Panc1 (cell line): ENCODE data around the gene FKBP10. TPM values are rescaled to one million over a fixed set of nuclear protein-coding genes. Genes with fewer than 3 reads are reported as not detected.

Experiments
- ATAC-seq: fragments of 200-7000 bp; cut with Tn5 transposase; 2 replicates; pipeline ENCODE4 v1.9.1; 2020; ENCODE audit warnings: mild to moderate bottlenecking, moderate library complexity
- BruUV-seq: library from RNA; stranded (reverse); fragments of 400-500 nt; replicated peaks from 2 replicates; lab custom pipeline; 2021; lab: Mats Ljungman, UMichigan
- CTCF ChIA-PET: fragments of 300-600 bp; sonication (Branson Sonifier 250); formaldehyde crosslinking; loops from one replicate; lab custom pipeline; 2022; ENCODE audit warnings: antibody characterized with exemption; lab: Charles Lee
- POLR2A ChIA-PET: fragments of 300-600 bp; sonication (Branson Sonifier 250); formaldehyde crosslinking; loops from one replicate; lab custom pipeline; 2022; ENCODE audit warnings: antibody characterized with exemption; lab: Charles Lee
- DNase-seq: peaks from one replicate; pipeline ENCODE4 v3.0.0-alpha.2; 2010; ENCODE audit warnings: low read depth, low spot score
- H3K27ac ChIP-seq: 2 replicates; pipeline ENCODE4 v1.5.1; 2011; ENCODE audit warnings: mild to moderate bottlenecking, low read length, inconsistent platforms
- H3K27me3 ChIP-seq: fragments of 200-500 bp; sonication (Bioruptor generic); 2 replicates; pipeline ENCODE4 v1.6.0; 2014; ENCODE audit warnings: low read length, inconsistent platforms; ENCODE audit not compliant: control insufficient read depth, insufficient read depth
- H3K36me3 ChIP-seq: fragments of 200-500 bp; sonication (Bioruptor generic); 2 replicates; pipeline ENCODE4 v1.5.1; 2014; ENCODE audit warnings: inconsistent platforms, mild to moderate bottlenecking, low read length, moderate library complexity; ENCODE audit not compliant: control insufficient read depth, insufficient read depth
- H3K4me1 ChIP-seq: 2 replicates; pipeline ENCODE4 v1.5.1; 2011; ENCODE audit warnings: inconsistent platforms, mild to moderate bottlenecking, low read length, moderate library complexity; ENCODE audit not compliant: control insufficient read depth, insufficient read depth
- H3K4me3 ChIP-seq, 2 experiments: 2 replicates each; pipeline ENCODE4 v1.5.1; 2011 to 2012; ENCODE audit warnings: low read depth in 2 of 2, low read length in 2 of 2, mild to moderate bottlenecking in 2 of 2, inconsistent platforms in 1 of 2, moderate library complexity in 1 of 2
- H3K9me3 ChIP-seq: fragments of 200-500 bp; sonication (Bioruptor generic); 2 replicates; pipeline ENCODE4 v1.5.1; 2014; ENCODE audit warnings: low read depth, mild to moderate bottlenecking, inconsistent platforms, low read length, moderate library complexity; ENCODE audit not compliant: control insufficient read depth, insufficient read depth
- POLR2AphosphoS5 ChIP-seq: IDR thresholded peaks from 2 replicates; pipeline ENCODE4 v1.6.1; 2012; ENCODE audit warnings: mild to moderate bottlenecking, low read depth, low read length, moderate library complexity
- SIN3A ChIP-seq: IDR thresholded peaks from 2 replicates; pipeline ENCODE4 v1.6.1; 2012; ENCODE audit warnings: low read depth, mild to moderate bottlenecking, low read length, moderate library complexity, borderline replicate concordance; ENCODE audit not compliant: insufficient read depth
- TCF7L2 ChIP-seq: IDR thresholded peaks from 2 replicates; pipeline ENCODE4 v1.6.1; 2011; ENCODE audit warnings: mild to moderate bottlenecking, low read depth, low read length, inconsistent platforms
- in situ Hi-C: cut with HindIII; loops from 2 replicates; pipeline ENCODE4 v1.10.0; 2016; ENCODE audit warnings: low sequenced_read_pairs, low pct_unique_long_range_greater_than_20kb
- intact Hi-C: fragments of 100-400 bp; cut with micrococcal nuclease; formaldehyde crosslinking; loops from one replicate; pipeline ENCODE4 v1.10.0; 2022; ENCODE audit not compliant: unreplicated experiment
- total RNA-seq: library from RNA; stranded (reverse); gene quantifications from one replicate; pipeline ENCODE4 v1.2.1, GENCODE V29; 2021; ENCODE audit not compliant: unreplicated experiment
- TF ChIP-seq, protein P1 (sequence below), 2 experiments: IDR thresholded peaks; 2 replicates each; pipeline ENCODE4 v1.6.1; 2011 to 2012; ENCODE audit warnings: low read depth in 2 of 2, control low read depth in 1 of 2, low read length in 1 of 2, mild to moderate bottlenecking in 1 of 2, moderate library complexity in 1 of 2; ENCODE audit not compliant: insufficient read depth in 1 of 2
- TF ChIP-seq, protein P2 (sequence below): fragments of 450-650 bp; IDR thresholded peaks from 2 replicates; pipeline ENCODE4 v1.5.1; 2017; ENCODE audit warnings: mild to moderate bottlenecking

FKBP10 gene
- total RNA-seq, 1 experiment from 2014 or later = 190 TPM

DNA sequence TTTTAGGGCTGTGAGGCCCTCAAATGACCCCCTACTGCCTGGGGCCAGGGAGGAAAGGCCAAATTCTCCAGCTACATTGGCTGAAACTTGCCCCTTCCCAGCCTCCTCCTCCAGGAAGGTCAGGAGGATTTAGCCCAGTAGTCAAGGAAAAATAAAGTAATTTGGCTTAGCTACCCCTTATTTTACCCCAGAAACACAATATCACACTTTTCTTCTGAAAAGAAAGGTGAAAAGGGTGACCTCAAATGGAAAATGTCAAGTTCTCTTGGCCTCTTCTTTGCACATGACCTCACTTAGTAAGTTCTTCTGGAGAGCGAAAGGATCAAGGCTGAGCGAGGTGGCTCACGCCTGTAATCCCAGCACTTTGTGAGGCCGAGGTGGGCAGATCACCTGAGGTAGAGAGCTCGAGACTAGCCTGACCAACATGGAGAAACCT lies 18.2 kb upstream of the FKBP10 start:
- H3K9me3 ChIP-seq = no peaks in the 10 kb centered on the region
- no peak overlapping the region for H3K4me3 ChIP-seq
- CTCF ChIA-PET = interaction anchor here (1.0 to 1.6 kb wide), 2 partner anchors 8 to 37 kb away, joined by 4 to 5 read pairs; partner anchors contain the start of gene JUP
- in situ Hi-C loops = no loop called here
- no peaks in the 10 kb centered on the region for H3K36me3 ChIP-seq
- no TSS peak for BruUV-seq
- POLR2A ChIA-PET = no interaction called here
- peak overlapping the region; percentile 90 for H3K27ac ChIP-seq
- DNase-seq (no peak), ATAC-seq (no peak)
- no peaks in the 10 kb centered on the region for H3K27me3 ChIP-seq
- peaks cover 46% of the 10 kb centered on the region for H3K4me1 ChIP-seq
- TF ChIP-seq POLR2AphosphoS5 (no peak), SIN3A (no peak), TCF7L2 (no peak)
- TF ChIP-seq, protein P1, sequence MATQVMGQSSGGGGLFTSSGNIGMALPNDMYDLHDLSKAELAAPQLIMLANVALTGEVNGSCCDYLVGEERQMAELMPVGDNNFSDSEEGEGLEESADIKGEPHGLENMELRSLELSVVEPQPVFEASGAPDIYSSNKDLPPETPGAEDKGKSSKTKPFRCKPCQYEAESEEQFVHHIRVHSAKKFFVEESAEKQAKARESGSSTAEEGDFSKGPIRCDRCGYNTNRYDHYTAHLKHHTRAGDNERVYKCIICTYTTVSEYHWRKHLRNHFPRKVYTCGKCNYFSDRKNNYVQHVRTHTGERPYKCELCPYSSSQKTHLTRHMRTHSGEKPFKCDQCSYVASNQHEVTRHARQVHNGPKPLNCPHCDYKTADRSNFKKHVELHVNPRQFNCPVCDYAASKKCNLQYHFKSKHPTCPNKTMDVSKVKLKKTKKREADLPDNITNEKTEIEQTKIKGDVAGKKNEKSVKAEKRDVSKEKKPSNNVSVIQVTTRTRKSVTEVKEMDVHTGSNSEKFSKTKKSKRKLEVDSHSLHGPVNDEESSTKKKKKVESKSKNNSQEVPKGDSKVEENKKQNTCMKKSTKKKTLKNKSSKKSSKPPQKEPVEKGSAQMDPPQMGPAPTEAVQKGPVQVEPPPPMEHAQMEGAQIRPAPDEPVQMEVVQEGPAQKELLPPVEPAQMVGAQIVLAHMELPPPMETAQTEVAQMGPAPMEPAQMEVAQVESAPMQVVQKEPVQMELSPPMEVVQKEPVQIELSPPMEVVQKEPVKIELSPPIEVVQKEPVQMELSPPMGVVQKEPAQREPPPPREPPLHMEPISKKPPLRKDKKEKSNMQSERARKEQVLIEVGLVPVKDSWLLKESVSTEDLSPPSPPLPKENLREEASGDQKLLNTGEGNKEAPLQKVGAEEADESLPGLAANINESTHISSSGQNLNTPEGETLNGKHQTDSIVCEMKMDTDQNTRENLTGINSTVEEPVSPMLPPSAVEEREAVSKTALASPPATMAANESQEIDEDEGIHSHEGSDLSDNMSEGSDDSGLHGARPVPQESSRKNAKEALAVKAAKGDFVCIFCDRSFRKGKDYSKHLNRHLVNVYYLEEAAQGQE (IDR thresholded peaks at IDR 0.05; ENCODE audit: insufficient read depth in 1 of 2, low read depth in 2 of 2, low read length in 1 of 2) = no peak
- TF ChIP-seq, protein P2, sequence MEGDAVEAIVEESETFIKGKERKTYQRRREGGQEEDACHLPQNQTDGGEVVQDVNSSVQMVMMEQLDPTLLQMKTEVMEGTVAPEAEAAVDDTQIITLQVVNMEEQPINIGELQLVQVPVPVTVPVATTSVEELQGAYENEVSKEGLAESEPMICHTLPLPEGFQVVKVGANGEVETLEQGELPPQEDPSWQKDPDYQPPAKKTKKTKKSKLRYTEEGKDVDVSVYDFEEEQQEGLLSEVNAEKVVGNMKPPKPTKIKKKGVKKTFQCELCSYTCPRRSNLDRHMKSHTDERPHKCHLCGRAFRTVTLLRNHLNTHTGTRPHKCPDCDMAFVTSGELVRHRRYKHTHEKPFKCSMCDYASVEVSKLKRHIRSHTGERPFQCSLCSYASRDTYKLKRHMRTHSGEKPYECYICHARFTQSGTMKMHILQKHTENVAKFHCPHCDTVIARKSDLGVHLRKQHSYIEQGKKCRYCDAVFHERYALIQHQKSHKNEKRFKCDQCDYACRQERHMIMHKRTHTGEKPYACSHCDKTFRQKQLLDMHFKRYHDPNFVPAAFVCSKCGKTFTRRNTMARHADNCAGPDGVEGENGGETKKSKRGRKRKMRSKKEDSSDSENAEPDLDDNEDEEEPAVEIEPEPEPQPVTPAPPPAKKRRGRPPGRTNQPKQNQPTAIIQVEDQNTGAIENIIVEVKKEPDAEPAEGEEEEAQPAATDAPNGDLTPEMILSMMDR = no peak
- intact Hi-C loops = no loop called here

DNA sequence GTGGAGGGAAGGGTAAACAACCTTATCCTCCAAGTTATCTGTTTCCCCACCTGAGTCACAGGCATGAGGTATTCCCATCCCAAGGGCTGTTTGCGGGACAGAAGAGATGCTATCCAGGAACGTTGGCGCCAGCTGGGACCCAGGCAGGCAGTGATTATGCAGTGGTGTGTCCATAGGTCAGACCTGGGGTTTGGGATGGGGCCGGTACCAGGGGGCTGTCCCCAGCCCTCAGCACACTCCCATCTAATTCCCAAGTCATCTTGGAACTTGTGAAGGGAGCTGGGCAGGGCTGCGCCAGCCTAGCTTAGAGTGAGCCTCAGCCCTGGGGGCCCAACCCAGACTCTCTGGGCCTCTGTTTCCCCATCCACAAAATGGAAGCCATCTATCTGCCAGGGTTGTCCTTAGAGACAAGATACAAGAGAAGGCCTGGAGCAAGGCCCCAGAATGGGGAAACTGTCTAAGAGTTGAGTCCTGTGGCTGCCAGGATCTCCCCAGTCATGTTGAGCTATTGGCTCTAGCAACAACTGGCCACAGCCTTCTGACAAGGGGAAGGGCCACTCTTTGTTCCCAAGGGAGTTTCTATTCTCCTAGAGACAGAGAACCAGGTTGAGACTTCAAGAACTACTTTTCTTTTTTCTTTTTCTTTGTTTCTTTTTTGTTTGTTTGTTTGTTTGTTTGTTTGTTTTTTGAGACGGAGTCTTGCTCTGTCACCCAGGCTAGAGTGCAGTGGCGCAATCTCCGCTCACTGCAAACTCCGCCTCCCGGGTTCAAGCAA lies 16.5 kb upstream of the FKBP10 start:
- Histone ChIP-seq H3K27me3 (no peaks in the 10 kb centered on the region), H3K27ac (peak overlapping the region; percentile 57; the same call in 1 of the 2 replicates), H3K4me3 (no peak overlapping the region), H3K9me3 (no peaks in the 10 kb centered on the region), H3K36me3 (no peaks in the 10 kb centered on the region), H3K4me1 (peaks cover 54% of the 10 kb centered on the region)
- intact Hi-C loops = no loop called here
- ATAC-seq (peak; percentile 14; the same call in 1 of the 2 replicates), DNase-seq (no peak)
- ChIA-PET POLR2A (interaction anchor here (0.5 to 0.7 kb wide), 2 partner anchors 18 kb away, joined by 3 to 5 read pairs; no protein-coding TSS in a partner anchor), CTCF (interaction anchor here (0.7 kb wide), 1 partner anchor 59 kb away, joined by 3 read pairs; no protein-coding TSS in a partner anchor)
- no TSS peak for BruUV-seq
- in situ Hi-C loops = no loop called here
- TF ChIP-seq POLR2AphosphoS5 = no peak
- TF ChIP-seq, protein P2 = no peak
- TF ChIP-seq TCF7L2 = no peak
- TF ChIP-seq, protein P1 (IDR thresholded peaks at IDR 0.05; ENCODE audit: insufficient read depth in 1 of 2, low read depth in 2 of 2, low read length in 1 of 2) = no peak
- no peak for TF ChIP-seq SIN3A
